K562 treated with DMSO at 1 percent for 4 hours (cell line): ENCODE data around the gene CYB5R2. TPM values are rescaled to one million over a fixed set of nuclear protein-coding genes. Genes with fewer than 3 reads are reported as not detected.

Experiments
- total RNA-seq: library from RNA; unstranded; fragments of 300-600 nt; gene quantifications from 2 replicates; pipeline ENCODE4 v1.2.3, GENCODE V29; 2022; ENCODE audit not compliant: insufficient read depth

The CYB5R2 gene
- 4.1 and 5.5 TPM in 2 replicates for total RNA-seq

GRCh38 chr11:7672960-7673723 is at the start of gene CYB5R2:
CYB5R2 (minus strand) TSS chr11:7673500; CDS start chr11:7672825, 675 bp downstream.

GRCh38 chr11:7706377-7706776 is 33.1 kb upstream of the CYB5R2 start, which contains the start of gene OVCH2:
OVCH2 (minus strand) TSS chr11:7706477; CDS start chr11:7706394, 83 bp downstream.

Other genes with a start within 250 kb of the CYB5R2 start
- gene OLFML1, start 188.0 kb downstream of the CYB5R2 start, total RNA-seq = not detected in 2 replicates
- 3.9 and 4.3 TPM in 2 replicates for gene PPFIBP2, start 159.5 kb downstream of the CYB5R2 start, total RNA-seq
- gene OVCH2, start 33.0 kb upstream of the CYB5R2 start, total RNA-seq = not detected in 2 replicates
- not detected in 2 replicates for gene OR5P2, start 123.4 kb upstream of the CYB5R2 start, total RNA-seq
- gene OR5P3, start 157.3 kb upstream of the CYB5R2 start, total RNA-seq = not detected in 2 replicates